Measurements from ENCODE around the gene CLCN1. TPM values are rescaled to one million over a fixed set of nuclear protein-coding genes. Genes with fewer than 3 reads are reported as not detected.

The CLCN1 gene
- total and polyA plus RNA-seq, 4 donors, result 0.06 to 0.68 (median 0.28) TPM; not detected in 1

GRCh38 chr7:143392875-143393266 lies 77.0 kb downstream of the CLCN1 start:
- Histone ChIP-seq H3K4me3 (ENCODE audit: low read depth, low read length) (no peak overlapping the region), H3K36me3 (ENCODE audit: control insufficient read depth, insufficient read depth, low read length) (peaks cover 66% of the 10 kb centered on the region), H3K27ac (ENCODE audit: low read depth, low read length) (no peak overlapping the region), H3K9me3 (ENCODE audit: control insufficient read depth, insufficient read depth, low read length) (no peaks in the 10 kb centered on the region), H3K27me3 (ENCODE audit: control insufficient read depth, insufficient read depth, low read length) (no peaks in the 10 kb centered on the region), H3K4me1 (ENCODE audit: control insufficient read depth, insufficient read depth, low read length) (peaks cover 21% of the 10 kb centered on the region)
- DNase-seq (ENCODE audit: low read depth in 4 of 6, low spot score in 6 of 6), result no peak
- 95% methylated on average over 3 of the region's 6 CpGs for WGBS (ENCODE audit: insufficient coverage)

GRCh38 chr7:143393267-143394041 lies 77.5 kb downstream of the CLCN1 start:
- H3K27ac ChIP-seq (ENCODE audit: low read depth, low read length), result no peak overlapping the region
- no peaks in the 10 kb centered on the region for H3K27me3 ChIP-seq (ENCODE audit: control insufficient read depth, insufficient read depth, low read length)
- no peaks in the 10 kb centered on the region for H3K9me3 ChIP-seq (ENCODE audit: control insufficient read depth, insufficient read depth, low read length)
- peaks cover 21% of the 10 kb centered on the region for H3K4me1 ChIP-seq (ENCODE audit: control insufficient read depth, insufficient read depth, low read length)
- 79% methylated on average over 13 of the region's 14 CpGs for WGBS (ENCODE audit: insufficient coverage)
- H3K36me3 ChIP-seq (ENCODE audit: control insufficient read depth, insufficient read depth, low read length), result peaks cover 60% of the 10 kb centered on the region
- DNase-seq (ENCODE audit: low read depth in 4 of 6, low spot score in 6 of 6), result no peak
- no peak overlapping the region for H3K4me3 ChIP-seq (ENCODE audit: low read depth, low read length)

- no peaks in the 10 kb centered on the region for H3K9me3 ChIP-seq (ENCODE audit: control insufficient read depth, insufficient read depth, low read length)
- peaks cover 21% of the 10 kb centered on the region for H3K4me1 ChIP-seq (ENCODE audit: control insufficient read depth, insufficient read depth, low read length)
- DNase-seq (ENCODE audit: low read depth in 4 of 6, low spot score in 6 of 6), result no peak
- no CpG with 5 or more reads among the region's 6 CpGs for WGBS (ENCODE audit: insufficient coverage)
- H3K36me3 ChIP-seq (ENCODE audit: control insufficient read depth, insufficient read depth, low read length), result peaks cover 56% of the 10 kb centered on the region
- H3K27ac ChIP-seq (ENCODE audit: low read depth, low read length), result no peak overlapping the region
- no peaks in the 10 kb centered on the region for H3K27me3 ChIP-seq (ENCODE audit: control insufficient read depth, insufficient read depth, low read length)
- H3K4me3 ChIP-seq (ENCODE audit: low read depth, low read length), result no peak overlapping the region
Measured at GRCh38 chr7:143394068-143394467, 78.2 kb downstream of the CLCN1 start.

- H3K36me3 ChIP-seq (ENCODE audit: control insufficient read depth, insufficient read depth, low read length), result peaks cover 49% of the 10 kb centered on the region
- H3K4me3 ChIP-seq (ENCODE audit: low read depth, low read length), result no peak overlapping the region
- peaks cover 21% of the 10 kb centered on the region for H3K4me1 ChIP-seq (ENCODE audit: control insufficient read depth, insufficient read depth, low read length)
- H3K27me3 ChIP-seq (ENCODE audit: control insufficient read depth, insufficient read depth, low read length), result no peaks in the 10 kb centered on the region
- DNase-seq (ENCODE audit: low read depth in 4 of 6, low spot score in 6 of 6), result no peak
- 92% methylated on average over 6 of the region's 6 CpGs for WGBS (ENCODE audit: insufficient coverage)
- no peaks in the 10 kb centered on the region for H3K9me3 ChIP-seq (ENCODE audit: control insufficient read depth, insufficient read depth, low read length)
- H3K27ac ChIP-seq (ENCODE audit: low read depth, low read length), result no peak overlapping the region
Measured at GRCh38 chr7:143394777-143395176, 78.9 kb downstream of the CLCN1 start.

DNA sequence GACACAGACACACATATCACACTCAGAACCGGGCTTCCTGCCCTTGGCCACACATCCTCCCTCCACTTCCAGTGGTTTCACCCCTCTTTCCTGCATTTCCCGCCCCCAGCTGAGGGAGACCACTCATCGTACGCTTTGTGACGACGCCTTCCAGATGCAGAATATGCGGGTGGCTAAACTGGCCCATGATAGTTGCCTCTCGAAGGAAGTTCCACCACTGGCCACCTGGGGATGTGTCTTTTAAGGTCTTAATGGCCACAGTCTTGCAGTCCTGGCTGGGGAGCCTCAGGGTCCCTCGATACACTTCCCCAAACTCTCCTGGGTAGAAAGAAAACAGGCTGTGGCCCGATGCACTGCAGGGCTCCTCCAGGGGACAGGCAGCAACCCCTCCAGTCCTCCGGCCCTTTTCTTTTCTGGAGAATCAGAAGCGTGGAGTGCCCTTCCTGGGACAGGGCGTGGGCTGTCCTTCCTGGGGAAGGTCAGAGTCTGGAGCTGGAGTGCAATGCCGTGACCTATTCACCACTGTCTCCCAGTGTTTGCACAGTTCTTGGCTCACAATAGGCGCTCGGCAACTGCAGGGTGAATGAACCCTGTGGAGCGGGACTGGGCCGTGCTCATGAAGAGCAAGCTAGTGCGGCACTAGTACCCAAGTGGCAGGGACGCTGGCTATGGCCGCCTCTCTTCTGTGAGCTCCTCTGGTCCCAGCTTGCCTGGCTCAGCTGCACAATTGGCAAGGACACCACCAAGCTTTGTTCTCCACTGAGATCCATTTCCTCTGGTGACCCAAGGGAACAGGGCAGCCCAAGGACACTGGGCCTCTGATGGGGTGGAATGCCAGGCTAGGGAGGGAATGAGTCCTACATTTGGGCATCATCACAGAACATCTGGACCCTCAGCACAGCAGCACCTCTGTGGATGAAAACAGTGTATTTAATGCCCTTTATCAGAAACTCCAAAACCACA lies 79.6 kb downstream of the CLCN1 start:
- Histone ChIP-seq H3K9me3 (ENCODE audit: control insufficient read depth, insufficient read depth, low read length) (no peaks in the 10 kb centered on the region), H3K27me3 (ENCODE audit: control insufficient read depth, insufficient read depth, low read length) (no peaks in the 10 kb centered on the region), H3K36me3 (ENCODE audit: control insufficient read depth, insufficient read depth, low read length) (peaks cover 42% of the 10 kb centered on the region), H3K4me1 (ENCODE audit: control insufficient read depth, insufficient read depth, low read length) (peaks cover 21% of the 10 kb centered on the region), H3K27ac (ENCODE audit: low read depth, low read length) (no peak overlapping the region), H3K4me3 (ENCODE audit: low read depth, low read length) (no peak overlapping the region)
- no peak for DNase-seq (ENCODE audit: low read depth in 4 of 6, low spot score in 6 of 6)
- WGBS (ENCODE audit: insufficient coverage), result 69% methylated on average over 19 of the region's 21 CpGs

DNA sequence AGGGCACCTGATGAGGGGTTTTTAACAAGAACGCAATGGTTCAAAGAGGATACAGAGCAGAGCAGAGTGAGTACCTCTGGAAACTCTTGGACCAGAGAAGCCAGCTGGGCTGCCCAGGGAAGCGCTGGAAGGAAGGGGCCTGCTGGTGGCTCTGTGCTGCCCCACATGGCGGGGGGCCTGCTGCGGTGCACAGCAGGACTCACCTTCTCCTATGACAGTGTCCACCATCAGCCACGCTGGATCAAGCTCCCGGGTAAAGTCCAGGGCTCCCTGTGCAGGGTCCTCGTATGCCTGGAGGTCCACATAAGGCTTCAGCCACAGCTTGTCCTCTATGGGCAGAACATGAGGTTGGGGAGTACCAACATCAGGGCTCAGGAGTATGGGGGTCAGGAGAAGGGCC lies 80.3 kb downstream of the CLCN1 start:
- Histone ChIP-seq H3K9me3 (ENCODE audit: control insufficient read depth, insufficient read depth, low read length) (no peaks in the 10 kb centered on the region), H3K36me3 (ENCODE audit: control insufficient read depth, insufficient read depth, low read length) (peaks cover 35% of the 10 kb centered on the region), H3K4me3 (ENCODE audit: low read depth, low read length) (no peak overlapping the region), H3K27ac (ENCODE audit: low read depth, low read length) (no peak overlapping the region), H3K27me3 (ENCODE audit: control insufficient read depth, insufficient read depth, low read length) (no peaks in the 10 kb centered on the region), H3K4me1 (ENCODE audit: control insufficient read depth, insufficient read depth, low read length) (peaks cover 18% of the 10 kb centered on the region)
- no peak for DNase-seq (ENCODE audit: low read depth in 4 of 6, low spot score in 6 of 6)
- WGBS (ENCODE audit: insufficient coverage), result 75% methylated on average over 4 of the region's 7 CpGs

DNA sequence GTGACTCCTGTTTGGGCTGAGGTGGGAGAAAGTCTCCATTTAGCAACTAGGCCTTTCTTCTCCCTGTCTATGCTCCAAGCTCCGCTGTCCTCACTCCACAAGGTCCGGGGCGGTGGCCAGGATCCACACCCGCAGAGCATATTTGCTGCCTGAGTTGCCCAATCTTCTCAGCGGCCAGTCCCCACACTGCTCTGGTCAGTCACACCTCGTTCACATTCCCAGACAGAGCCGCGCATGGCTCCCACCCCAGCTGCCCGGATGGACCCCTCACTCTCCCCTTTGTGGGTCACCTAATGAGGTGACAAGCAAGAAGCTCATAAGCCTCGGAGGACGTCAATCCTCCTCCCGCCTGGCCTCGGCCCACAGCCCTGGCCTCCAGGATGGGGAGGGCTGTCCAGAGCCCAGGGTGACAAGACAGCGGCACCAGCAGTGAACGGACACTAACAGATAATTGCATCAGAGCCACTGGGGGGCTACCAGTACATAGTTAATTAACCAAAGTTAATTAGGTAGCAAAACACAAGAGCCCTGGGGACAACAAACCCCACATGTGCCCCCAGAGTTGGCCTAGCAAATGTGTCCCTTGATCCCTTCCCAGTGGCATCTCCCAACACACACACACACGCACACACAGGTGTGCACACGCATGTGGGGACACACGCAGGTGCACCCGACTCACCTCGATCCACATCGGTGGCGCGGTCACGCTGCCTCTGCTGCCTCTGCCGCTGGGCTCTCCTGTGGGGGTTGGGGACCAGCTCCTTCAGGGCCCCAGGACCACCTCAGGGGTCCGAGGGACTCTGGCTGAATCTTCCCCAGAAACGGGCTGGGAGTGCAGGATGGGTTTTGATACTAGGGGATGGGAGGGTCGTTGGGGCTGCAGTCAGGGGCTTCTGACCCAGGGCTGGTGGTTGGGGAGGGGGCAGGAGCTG lies 81.0 kb downstream of the CLCN1 start:
- DNase-seq (ENCODE audit: low read depth in 4 of 6, low spot score in 6 of 6), result no peak
- Histone ChIP-seq H3K27me3 (ENCODE audit: control insufficient read depth, insufficient read depth, low read length) (no peaks in the 10 kb centered on the region), H3K9me3 (ENCODE audit: control insufficient read depth, insufficient read depth, low read length) (no peaks in the 10 kb centered on the region), H3K4me3 (ENCODE audit: low read depth, low read length) (no peak overlapping the region), H3K4me1 (ENCODE audit: control insufficient read depth, insufficient read depth, low read length) (peaks cover 10% of the 10 kb centered on the region), H3K27ac (ENCODE audit: low read depth, low read length) (no peak overlapping the region), H3K36me3 (ENCODE audit: control insufficient read depth, insufficient read depth, low read length) (peaks cover 28% of the 10 kb centered on the region)
- WGBS (ENCODE audit: insufficient coverage), result 87% methylated on average over 27 of the region's 28 CpGs

DNA sequence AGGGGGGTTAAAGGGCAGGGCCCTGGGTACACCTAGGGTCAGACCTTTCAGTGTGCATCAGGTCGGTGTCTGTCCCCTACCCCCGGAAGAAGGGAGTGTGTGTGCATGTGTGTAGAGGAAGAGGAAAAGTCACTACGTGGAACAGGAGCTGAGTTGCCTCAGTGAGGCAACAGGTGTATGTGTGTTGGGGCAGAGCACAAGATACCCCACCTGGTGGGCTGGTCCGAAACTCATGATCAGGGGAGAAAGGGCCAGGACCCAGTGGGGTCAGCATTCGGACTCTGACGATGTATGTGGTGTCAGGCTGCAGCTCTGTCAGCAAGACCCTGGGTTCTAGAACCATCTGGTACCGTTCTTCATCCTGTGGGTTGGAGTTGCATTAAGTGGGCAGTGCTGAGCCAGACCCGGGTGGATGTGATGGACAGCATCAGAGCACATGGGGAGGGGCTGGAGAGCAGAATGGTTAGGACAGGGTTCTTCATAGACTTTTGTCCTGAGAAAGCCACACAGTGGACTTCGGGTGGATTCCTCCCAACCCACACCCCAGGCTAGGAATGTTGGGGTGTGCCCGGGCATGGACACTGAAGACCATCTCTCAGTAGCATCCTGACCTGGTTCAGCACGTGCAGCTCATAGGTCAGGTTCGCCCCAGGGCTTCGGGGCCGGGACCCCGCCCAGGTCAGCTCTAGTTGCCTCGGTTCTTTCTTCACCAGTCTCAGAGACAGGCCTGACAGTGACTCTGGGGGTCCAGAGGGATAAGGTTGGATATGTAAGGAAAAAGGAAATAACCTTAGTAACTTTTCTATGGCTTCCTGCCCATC lies 82.0 kb downstream of the CLCN1 start:
- no peaks in the 10 kb centered on the region for H3K9me3 ChIP-seq (ENCODE audit: control insufficient read depth, insufficient read depth, low read length)
- no peaks in the 10 kb centered on the region for H3K27me3 ChIP-seq (ENCODE audit: control insufficient read depth, insufficient read depth, low read length)
- no peak overlapping the region for H3K4me3 ChIP-seq (ENCODE audit: low read depth, low read length)
- no peak overlapping the region for H3K27ac ChIP-seq (ENCODE audit: low read depth, low read length)
- DNase-seq (ENCODE audit: low read depth in 4 of 6, low spot score in 6 of 6), result no peak
- peaks cover 19% of the 10 kb centered on the region for H3K36me3 ChIP-seq (ENCODE audit: control insufficient read depth, insufficient read depth, low read length)
- WGBS (ENCODE audit: insufficient coverage), result 94% methylated on average over 14 of the region's 16 CpGs
- peaks cover 9% of the 10 kb centered on the region for H3K4me1 ChIP-seq (ENCODE audit: control insufficient read depth, insufficient read depth, low read length)

Measured in spinal cord (tissue), 10 donors.